Right cardiac atrium (tissue), 5 donors: ENCODE data around the gene KCNMB2. TPM values are rescaled to one million over a fixed set of nuclear protein-coding genes. Genes with fewer than 3 reads are reported as not detected.
"Not testable (repeated sequence)": the region's sequence is repeated elsewhere in the genome, so short reads cannot be mapped to it uniquely, and the experiment has no call there.

Experiments used
- ATAC-seq, 2 donors: fragments of 200-7000 bp; cut with Tn5 transposase; one replicate each; pipeline versions ENCODE4 v1.8.0 to v1.9.1; 2020; ENCODE audit warnings: moderate library complexity in 2 of 2, mild to moderate bottlenecking in 1 of 2
- DNase-seq, 3 donors: peaks; one replicate each; pipeline ENCODE4 v3.0.0-alpha.2; 2020
- H3K27ac ChIP-seq: one replicate; pipeline ENCODE4 v1.5.1; 2013; ENCODE audit warnings: mild to moderate bottlenecking, low read length, control low read depth, moderate library complexity
- H3K27me3 ChIP-seq: one replicate; pipeline ENCODE4 v1.6.1; 2013; ENCODE audit not compliant: control insufficient read depth, insufficient read depth
- H3K4me1 ChIP-seq: one replicate; pipeline ENCODE4 v1.6.1; 2013; ENCODE audit warnings: low read length; ENCODE audit not compliant: control insufficient read depth, insufficient read depth
- H3K4me3 ChIP-seq: one replicate; pipeline ENCODE4 v1.5.1; 2013; ENCODE audit warnings: low read length, control low read depth
- H3K9me3 ChIP-seq: one replicate; pipeline ENCODE4 v1.6.1; 2013; ENCODE audit warnings: low read length; ENCODE audit not compliant: control insufficient read depth
- WGBS: extraction: QIAGEN DNeasy Blood & Tissue Kit; methylation state at CpG from one replicate; pipeline ENCODE4 v1.1.7; 2013; 5-methylcytosine and 5-hydroxymethylcytosine counted together
- intact Hi-C, 4 donors: fragments of 100-400 bp; cut with DNase I; formaldehyde crosslinking; loops; one replicate each; pipeline versions ENCODE4 v1.11.0 to v1.14.0; 2022 to 2023
- polyA plus RNA-seq: library from polyadenylated mRNA; stranded (reverse); fragments of 200-250 nt; gene quantifications from one replicate; pipeline ENCODE4 v1.2.3, GENCODE V29; 2013
- total RNA-seq, 4 donors: library from RNA; stranded (reverse); fragmentation: NEBNext Ultra II Directional; extraction: Animal tissue kit (Norgen Biotek cat#: 25700); gene quantifications; one replicate each; pipeline ENCODE4 v1.2.1, GENCODE V29; 2021
- donor health status: healthy with polysubstance abuse.
- donor health status: DM: no; HTN: yes; CAD: no.
- donor health status: DM: no; HTN: no; CAD: no.
- donor health status: DM: no; HTN: yes; CAD: no; lungs with severe emphysema.
- donor health status: DM: yes; HTN: yes; CAD: no.

KCNMB2 gene
- total and polyA plus RNA-seq, 5 donors = 4.5 to 10.0 (median 5.1) TPM

DNA sequence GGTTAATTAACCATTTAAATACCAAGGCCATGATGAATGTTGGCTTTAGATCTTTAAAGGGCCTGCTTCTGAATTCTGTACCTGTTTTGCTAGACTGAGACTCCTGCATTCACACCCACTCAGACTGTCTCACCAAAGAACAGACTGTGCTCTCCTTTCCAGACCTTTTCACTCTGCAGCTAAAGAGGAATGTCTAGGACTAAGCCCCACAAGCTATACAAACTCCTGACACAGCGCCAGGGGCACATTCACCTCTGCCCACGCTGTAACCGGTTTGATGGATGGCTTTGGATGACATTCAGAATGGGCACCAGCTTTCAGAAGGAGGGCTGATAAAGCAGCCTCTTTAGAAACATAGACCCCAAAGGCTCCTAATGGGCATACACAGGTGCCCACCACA, 200.1 kb downstream of the KCNMB2 start:
- WGBS = 72% methylated on average over 3 of the region's 3 CpGs
- no peak overlapping the region for H3K27ac ChIP-seq
- H3K9me3 ChIP-seq = no peaks in the 10 kb centered on the region
- DNase-seq (no peak), ATAC-seq (peak in 1 of 2 donors; percentile 36)
- no peak overlapping the region for H3K4me3 ChIP-seq
- intact Hi-C loops = no loop called here
- no peaks in the 10 kb centered on the region for H3K27me3 ChIP-seq
- H3K4me1 ChIP-seq = no peaks in the 10 kb centered on the region

DNA sequence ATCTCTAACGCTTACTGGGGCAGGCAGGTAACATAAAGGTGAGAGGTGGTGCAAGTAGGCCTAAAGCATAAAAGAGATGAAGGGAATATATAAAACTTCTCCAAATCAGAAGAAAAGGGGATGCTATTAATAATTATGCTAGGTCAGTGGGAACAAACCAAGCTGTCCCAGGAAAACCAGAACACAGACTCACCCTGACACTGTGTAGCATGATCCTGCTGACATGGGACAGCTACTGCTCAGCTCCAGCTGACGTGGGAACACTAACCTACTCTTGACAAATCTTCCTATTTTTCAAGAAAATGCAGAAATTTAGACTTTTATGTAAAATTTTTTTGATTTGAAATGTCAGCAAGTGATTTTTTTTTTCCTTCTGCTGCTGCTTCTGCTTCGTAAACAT, 203.5 kb downstream of the KCNMB2 start:
- no peaks in the 10 kb centered on the region for H3K27me3 ChIP-seq
- ATAC-seq (peak in 1 of 2 donors; percentile 76), DNase-seq (no peak)
- intact Hi-C loops = no loop called here
- H3K27ac ChIP-seq = no peak overlapping the region
- H3K4me3 ChIP-seq = no peak overlapping the region
- H3K9me3 ChIP-seq = no peaks in the 10 kb centered on the region
- 77% methylated on average over 3 of the region's 3 CpGs for WGBS
- peaks cover 3% of the 10 kb centered on the region for H3K4me1 ChIP-seq

DNA sequence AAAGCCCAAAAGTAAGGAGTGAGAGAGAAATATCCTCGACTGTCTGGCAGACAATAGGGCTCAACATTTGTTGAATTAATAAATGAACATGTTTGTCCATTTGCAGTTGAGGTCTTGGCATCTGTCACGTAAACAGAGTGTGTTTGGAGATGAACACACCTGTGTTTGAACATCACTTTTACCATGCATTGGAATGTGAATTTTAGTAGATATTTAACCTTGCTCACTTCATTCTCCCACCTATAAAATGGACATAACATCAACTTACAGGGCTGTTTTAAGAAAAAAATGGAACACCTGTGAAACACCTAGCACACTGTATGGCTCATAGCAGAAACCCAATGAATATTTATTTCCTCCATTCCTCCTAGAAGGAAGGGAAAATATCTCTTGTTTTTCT, 204.8 kb downstream of the KCNMB2 start:
- intact Hi-C loops = no loop called here
- H3K4me3 ChIP-seq = no peak overlapping the region
- H3K27ac ChIP-seq = no peak overlapping the region
- ATAC-seq = no peak
- 82% methylated on average over 2 of the region's 2 CpGs for WGBS
- H3K27me3 ChIP-seq = no peaks in the 10 kb centered on the region
- no peaks in the 10 kb centered on the region for H3K9me3 ChIP-seq
- no peak for DNase-seq
- H3K4me1 ChIP-seq = peaks cover 3% of the 10 kb centered on the region

DNA sequence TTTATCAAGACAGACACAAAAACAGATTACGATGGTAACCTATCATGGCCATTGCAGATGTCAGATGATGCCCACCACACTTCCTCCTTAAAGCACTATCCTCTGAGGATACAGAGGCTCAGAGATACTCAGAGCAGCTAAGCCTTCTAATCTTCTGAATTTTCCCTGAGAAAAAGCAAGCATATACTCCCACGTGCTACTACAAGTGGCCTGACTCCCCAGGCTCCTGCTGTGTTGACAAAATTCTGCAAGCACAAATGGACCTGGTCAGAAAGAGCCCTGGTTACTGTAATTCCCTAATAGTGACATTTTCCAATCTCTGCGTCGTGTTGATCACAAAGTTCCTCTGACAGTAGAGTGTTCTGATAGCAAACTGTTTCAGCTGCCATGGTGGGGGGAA, 207.1 kb downstream of the KCNMB2 start:
- DNase-seq (no peak), ATAC-seq (no peak)
- Histone ChIP-seq H3K27ac (no peak overlapping the region), H3K27me3 (no peaks in the 10 kb centered on the region), H3K4me1 (peaks cover 3% of the 10 kb centered on the region), H3K9me3 (no peaks in the 10 kb centered on the region), H3K4me3 (no peak overlapping the region)
- intact Hi-C loops = no loop called here
- WGBS = 47% methylated on average over 4 of the region's 4 CpGs

DNA sequence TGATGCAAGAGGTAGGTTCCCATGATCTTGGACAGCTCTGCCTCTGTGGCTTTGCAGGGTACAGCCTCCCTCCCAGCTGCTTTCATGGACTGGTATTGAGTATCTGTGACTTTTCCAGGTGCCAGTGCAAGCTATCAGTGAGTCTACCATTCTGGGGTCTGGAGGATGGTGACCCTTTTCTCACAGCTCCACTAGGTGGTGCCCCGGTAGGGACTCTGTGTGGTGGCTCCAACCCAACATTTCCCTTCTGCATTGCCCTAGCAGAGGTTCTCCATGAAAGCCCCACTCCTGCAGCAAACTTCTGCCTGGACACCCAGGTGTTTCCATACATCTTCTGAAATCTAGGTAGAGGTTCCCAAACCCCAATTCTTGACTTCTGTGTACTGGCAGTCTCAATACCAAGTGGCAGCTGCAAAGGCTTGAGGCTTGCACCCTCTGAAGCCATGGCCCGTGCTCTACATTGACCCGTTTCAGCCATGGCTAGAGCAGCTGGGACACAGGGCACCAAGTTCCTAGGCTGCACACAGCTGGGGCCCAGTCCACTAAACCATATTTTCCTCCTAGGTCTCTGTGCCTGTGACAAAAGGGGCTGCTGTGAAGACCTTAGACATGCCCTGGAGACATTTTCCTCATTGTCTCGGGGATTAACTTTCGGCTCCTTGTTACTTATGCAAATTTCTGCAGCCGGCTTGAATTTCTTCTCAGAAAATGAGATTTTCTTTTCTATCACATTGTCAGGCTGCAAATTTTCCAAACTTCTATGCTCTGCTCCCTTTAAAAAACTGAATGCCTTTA, 209.8 kb downstream of the KCNMB2 start:
- H3K27ac ChIP-seq, H3K4me3 ChIP-seq, H3K4me1 ChIP-seq, H3K9me3 ChIP-seq, H3K27me3 ChIP-seq, intact Hi-C loops, ATAC-seq, DNase-seq: not testable (repeated sequence)
- WGBS = 79% methylated on average over 6 of the region's 6 CpGs

- ATAC-seq (no peak), DNase-seq (no peak)
- Histone ChIP-seq H3K4me3 (no peak overlapping the region), H3K27ac (no peak overlapping the region), H3K9me3 (no peaks in the 10 kb centered on the region), H3K4me1 (peaks cover 6% of the 10 kb centered on the region), H3K27me3 (no peaks in the 10 kb centered on the region)
- intact Hi-C loops = no loop called here
- WGBS = 76% methylated on average over 3 of the region's 3 CpGs
Observed at GRCh38 chr3:178748874-178749273, 212.6 kb downstream of the KCNMB2 start.

DNA sequence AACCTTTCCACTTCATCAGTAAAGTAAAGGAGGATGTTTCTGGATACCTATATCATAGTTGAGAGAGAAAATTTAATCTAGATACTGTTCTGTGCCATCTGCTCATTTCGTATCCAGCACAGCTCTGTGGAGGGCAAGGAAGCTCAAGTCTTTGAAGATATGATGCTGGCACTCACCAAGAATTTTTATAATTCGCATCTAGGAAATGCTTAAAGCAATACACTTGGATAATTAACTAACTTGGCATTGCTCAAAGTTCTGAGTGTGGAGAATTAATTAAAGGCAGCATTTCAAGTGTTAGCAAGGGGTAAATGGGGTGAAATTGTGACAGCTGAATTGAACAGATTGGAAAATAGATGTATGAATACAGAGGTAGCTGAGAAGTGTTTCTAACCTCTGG, 213.2 kb downstream of the KCNMB2 start:
- no peaks in the 10 kb centered on the region for H3K9me3 ChIP-seq
- intact Hi-C loops = no loop called here
- no peak overlapping the region for H3K27ac ChIP-seq
- no peak overlapping the region for H3K4me3 ChIP-seq
- peaks cover 6% of the 10 kb centered on the region for H3K4me1 ChIP-seq
- no peaks in the 10 kb centered on the region for H3K27me3 ChIP-seq
- WGBS = 63% methylated on average over 2 of the region's 2 CpGs
- ATAC-seq (no peak), DNase-seq (no peak)

DNA sequence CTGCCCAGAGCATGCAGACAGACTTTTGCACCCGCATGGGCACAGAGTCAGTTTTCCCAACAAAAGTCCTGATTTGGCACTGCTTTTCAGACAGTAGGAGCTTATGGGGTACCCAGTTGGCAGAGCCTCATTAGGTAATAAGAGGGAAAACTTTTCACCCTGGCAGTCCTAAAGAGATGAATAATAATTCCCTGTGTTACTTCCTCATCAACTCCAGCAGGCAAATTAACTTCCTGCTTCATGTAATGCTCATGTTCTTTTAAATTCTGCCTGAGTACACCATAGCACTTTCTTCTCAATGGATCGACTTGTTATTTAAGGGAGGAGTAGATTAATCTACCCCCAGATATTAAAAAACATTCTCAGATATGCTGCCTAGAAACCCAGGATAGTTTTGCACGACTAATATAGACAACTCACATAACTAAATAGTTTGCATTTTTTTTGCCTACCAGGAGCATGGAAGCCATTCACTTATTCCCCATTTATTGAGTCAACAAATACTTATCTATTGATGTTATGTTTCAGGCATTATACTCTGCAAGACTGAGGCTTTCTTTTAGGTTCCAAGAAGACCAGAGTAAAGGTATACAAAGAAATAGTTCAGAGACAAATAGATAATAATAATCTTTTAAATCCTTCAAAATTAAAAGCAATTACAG, 214.5 kb downstream of the KCNMB2 start:
- H3K4me3 ChIP-seq = no peak overlapping the region
- H3K27ac ChIP-seq = no peak overlapping the region
- DNase-seq = no peak
- H3K27me3 ChIP-seq = no peaks in the 10 kb centered on the region
- peaks cover 3% of the 10 kb centered on the region for H3K4me1 ChIP-seq
- no peaks in the 10 kb centered on the region for H3K9me3 ChIP-seq
- WGBS = 59% methylated on average over 3 of the region's 3 CpGs
- no peak for ATAC-seq
- intact Hi-C loops = no loop called here

- no peak for DNase-seq
- no peak overlapping the region for H3K27ac ChIP-seq
- 83% methylated on average over 2 of the region's 2 CpGs for WGBS
- ATAC-seq = no peak
- peaks cover 3% of the 10 kb centered on the region for H3K4me1 ChIP-seq
- no peaks in the 10 kb centered on the region for H3K27me3 ChIP-seq
- no peaks in the 10 kb centered on the region for H3K9me3 ChIP-seq
- H3K4me3 ChIP-seq = no peak overlapping the region
- intact Hi-C loops = no loop called here
Observed at GRCh38 chr3:178752843-178753242, 216.6 kb downstream of the KCNMB2 start.

GRCh38 chr3:178754852-178755510, 218.7 kb downstream of the KCNMB2 start:
- peaks cover 3% of the 10 kb centered on the region for H3K4me1 ChIP-seq
- no peaks in the 10 kb centered on the region for H3K27me3 ChIP-seq
- H3K9me3 ChIP-seq = no peaks in the 10 kb centered on the region
- H3K27ac ChIP-seq = no peak overlapping the region
- DNase-seq (no peak), ATAC-seq (no peak)
- no peak overlapping the region for H3K4me3 ChIP-seq
- WGBS = 52% methylated on average over 7 of the region's 7 CpGs
- intact Hi-C loops = no loop called here

- intact Hi-C loops = no loop called here
- ATAC-seq (no peak), DNase-seq (no peak)
- Histone ChIP-seq H3K9me3 (no peaks in the 10 kb centered on the region), H3K4me3 (no peak overlapping the region), H3K4me1 (no peaks in the 10 kb centered on the region), H3K27me3 (no peaks in the 10 kb centered on the region), H3K27ac (no peak overlapping the region)
- 82% methylated on average over 4 of the region's 4 CpGs for WGBS
Observed at GRCh38 chr3:178761024-178761423, 224.8 kb downstream of the KCNMB2 start.
